Panc1 (cell line): Measurements from ENCODE around the gene SST. TPM values are rescaled to one million over a fixed set of nuclear protein-coding genes. Genes with fewer than 3 reads are reported as not detected.

Experiments used
- ATAC-seq: fragments of 200-7000 bp; cut with Tn5 transposase; 2 replicates; pipeline ENCODE4 v1.9.1; 2020; ENCODE audit warnings: mild to moderate bottlenecking, moderate library complexity
- BruUV-seq: library from RNA; stranded (reverse); fragments of 400-500 nt; replicated peaks from 2 replicates; lab custom pipeline; 2021; lab: Mats Ljungman, UMichigan
- CTCF ChIA-PET: fragments of 300-600 bp; sonication (Branson Sonifier 250); formaldehyde crosslinking; loops from one replicate; lab custom pipeline; 2022; ENCODE audit warnings: antibody characterized with exemption; lab: Charles Lee
- POLR2A ChIA-PET: fragments of 300-600 bp; sonication (Branson Sonifier 250); formaldehyde crosslinking; loops from one replicate; lab custom pipeline; 2022; ENCODE audit warnings: antibody characterized with exemption; lab: Charles Lee
- DNase-seq: peaks from one replicate; pipeline ENCODE4 v3.0.0-alpha.2; 2010; ENCODE audit warnings: low read depth, low spot score
- H3K27ac ChIP-seq: 2 replicates; pipeline ENCODE4 v1.5.1; 2011; ENCODE audit warnings: mild to moderate bottlenecking, low read length, inconsistent platforms
- H3K27me3 ChIP-seq: fragments of 200-500 bp; sonication (Bioruptor generic); 2 replicates; pipeline ENCODE4 v1.6.0; 2014; ENCODE audit warnings: low read length, inconsistent platforms; ENCODE audit not compliant: control insufficient read depth, insufficient read depth
- H3K36me3 ChIP-seq: fragments of 200-500 bp; sonication (Bioruptor generic); 2 replicates; pipeline ENCODE4 v1.5.1; 2014; ENCODE audit warnings: inconsistent platforms, mild to moderate bottlenecking, low read length, moderate library complexity; ENCODE audit not compliant: control insufficient read depth, insufficient read depth
- H3K4me1 ChIP-seq: 2 replicates; pipeline ENCODE4 v1.5.1; 2011; ENCODE audit warnings: inconsistent platforms, mild to moderate bottlenecking, low read length, moderate library complexity; ENCODE audit not compliant: control insufficient read depth, insufficient read depth
- H3K4me3 ChIP-seq, 2 experiments: 2 replicates each; pipeline ENCODE4 v1.5.1; 2011 to 2012; ENCODE audit warnings: low read depth in 2 of 2, low read length in 2 of 2, mild to moderate bottlenecking in 2 of 2, inconsistent platforms in 1 of 2, moderate library complexity in 1 of 2
- H3K9me3 ChIP-seq: fragments of 200-500 bp; sonication (Bioruptor generic); 2 replicates; pipeline ENCODE4 v1.5.1; 2014; ENCODE audit warnings: low read depth, mild to moderate bottlenecking, inconsistent platforms, low read length, moderate library complexity; ENCODE audit not compliant: control insufficient read depth, insufficient read depth
- CTCF ChIP-seq: fragments of 450-650 bp; IDR thresholded peaks from 2 replicates; pipeline ENCODE4 v1.5.1; 2017; ENCODE audit warnings: mild to moderate bottlenecking
- POLR2AphosphoS5 ChIP-seq: IDR thresholded peaks from 2 replicates; pipeline ENCODE4 v1.6.1; 2012; ENCODE audit warnings: mild to moderate bottlenecking, low read depth, low read length, moderate library complexity
- REST ChIP-seq, 2 experiments: IDR thresholded peaks; 2 replicates each; pipeline ENCODE4 v1.6.1; 2011 to 2012; ENCODE audit warnings: low read depth in 2 of 2, control low read depth in 1 of 2, low read length in 1 of 2, mild to moderate bottlenecking in 1 of 2, moderate library complexity in 1 of 2; ENCODE audit not compliant: insufficient read depth in 1 of 2
- SIN3A ChIP-seq: IDR thresholded peaks from 2 replicates; pipeline ENCODE4 v1.6.1; 2012; ENCODE audit warnings: low read depth, mild to moderate bottlenecking, low read length, moderate library complexity, borderline replicate concordance; ENCODE audit not compliant: insufficient read depth
- TCF7L2 ChIP-seq: IDR thresholded peaks from 2 replicates; pipeline ENCODE4 v1.6.1; 2011; ENCODE audit warnings: mild to moderate bottlenecking, low read depth, low read length, inconsistent platforms
- in situ Hi-C: cut with HindIII; loops from 2 replicates; pipeline ENCODE4 v1.10.0; 2016; ENCODE audit warnings: low sequenced_read_pairs, low pct_unique_long_range_greater_than_20kb
- intact Hi-C: fragments of 100-400 bp; cut with micrococcal nuclease; formaldehyde crosslinking; loops from one replicate; pipeline ENCODE4 v1.10.0; 2022; ENCODE audit not compliant: unreplicated experiment
- total RNA-seq: library from RNA; stranded (reverse); gene quantifications from one replicate; pipeline ENCODE4 v1.2.1, GENCODE V29; 2021; ENCODE audit not compliant: unreplicated experiment

SST gene
- total RNA-seq, 1 experiment from 2014 or later = not detected

GRCh38 chr3:187708696-187709095, 38.5 kb upstream of the SST start:
- CTCF ChIA-PET = interaction anchor here (0.5 to 1.1 kb wide), 6 partner anchors 26 to 595 kb away, joined by 3 to 5 read pairs (median 4); no protein-coding TSS in a partner anchor
- TF ChIP-seq REST (IDR thresholded peaks at IDR 0.05; ENCODE audit: insufficient read depth in 1 of 2, low read depth in 2 of 2, low read length in 1 of 2) = no peak

GRCh38 chr3:187706971-187707370, 36.8 kb upstream of the SST start:
- H3K27ac ChIP-seq = no peak overlapping the region
- in situ Hi-C loops = no loop called here
- DNase-seq (no peak), ATAC-seq (no peak)
- CTCF ChIA-PET = no interaction called here
- POLR2A ChIA-PET = interaction anchor here (0.7 kb wide), 1 partner anchor 9 kb away, joined by 4 read pairs; no protein-coding TSS in a partner anchor
- TF ChIP-seq REST (IDR thresholded peaks at IDR 0.05; ENCODE audit: insufficient read depth in 1 of 2, low read depth in 2 of 2, low read length in 1 of 2) = no peak
- TF ChIP-seq CTCF = no peak
- TF ChIP-seq SIN3A = no peak
- no peak for TF ChIP-seq TCF7L2
- TF ChIP-seq POLR2AphosphoS5 = no peak
- H3K4me3 ChIP-seq = no peak overlapping the region
- no peaks in the 10 kb centered on the region for H3K36me3 ChIP-seq
- intact Hi-C loops = no loop called here
- no TSS peak for BruUV-seq
- H3K27me3 ChIP-seq = no peaks in the 10 kb centered on the region; the same call in 1 of the 2 replicates
- H3K9me3 ChIP-seq = no peaks in the 10 kb centered on the region
- no peaks in the 10 kb centered on the region for H3K4me1 ChIP-seq

More at GRCh38 chr3:187708696-187709095, 38.5 kb upstream of the SST start:
- intact Hi-C loops = no loop called here
- no peaks in the 10 kb centered on the region for H3K4me1 ChIP-seq
- POLR2A ChIA-PET = no interaction called here
- no peaks in the 10 kb centered on the region for H3K27me3 ChIP-seq
- in situ Hi-C loops = no loop called here
- no peaks in the 10 kb centered on the region for H3K36me3 ChIP-seq
- ATAC-seq (no peak), DNase-seq (no peak)
- no peak overlapping the region for H3K27ac ChIP-seq
- no peaks in the 10 kb centered on the region for H3K9me3 ChIP-seq
- BruUV-seq = no TSS peak
- no peak overlapping the region for H3K4me3 ChIP-seq
